ENCODE measurements around the gene CAMTA1. TPM values are rescaled to one million over a fixed set of nuclear protein-coding genes. Genes with fewer than 3 reads are reported as not detected.

CAMTA1 gene
- polyA plus RNA-seq, 1 of the 3 experiments (the other 2 are of a cell fraction): 63.1 TPM

GRCh38 chr1:7470904-7471638 is 685.8 kb downstream of the CAMTA1 start:
- Histone ChIP-seq H3K27ac (ENCODE audit: low read depth in 2 of 2, low read length in 1 of 2) (peak overlapping the region; percentile 75 to 94), H3K79me2 (ENCODE audit: insufficient read depth) (no peaks in the 10 kb centered on the region), H3K9me2 (no peaks in the 10 kb centered on the region), H4K20me1 (ENCODE audit: insufficient read depth) (no peaks in the 10 kb centered on the region), H3F3A (replicated peaks; ENCODE audit: insufficient read depth) (no peaks in the 10 kb centered on the region), H3K4me1 (ENCODE audit: control insufficient read depth in 1 of 2, insufficient read depth in 2 of 2, low read depth in 1 of 2, low read length in 1 of 2) (peaks cover 20 to 69% of the 10 kb centered on the region in 2 experiments; a peak in 3 of 4 replicates), H3K36me3 (replicated peaks in 1 of 2; ENCODE audit: control insufficient read depth in 1 of 2, insufficient read depth in 2 of 2, low read length in 1 of 2) (no peaks in the 10 kb centered on the region), H3K4me2 (peak overlapping the region; percentile 56; the same call in 1 of the 2 replicates), H2AFZ (ENCODE audit: low read depth) (peak overlapping the region; percentile 91; the same call in 1 of the 2 replicates), H3K4me3 (ENCODE audit: low read depth in 2 of 2, low read length in 1 of 2) (no peak overlapping the region), H3K9me3 (no peaks in the 10 kb centered on the region), H3K27me3 (ENCODE audit: insufficient read depth) (no peaks in the 10 kb centered on the region), H3K9ac (peak overlapping the region; percentile 62; the same call in 1 of the 2 replicates)
- ChIA-PET POLR2A (no interaction called here), CTCF (interaction anchor here (1.2 to 1.5 kb wide), 4 partner anchors 17 to 197 kb away, joined by 3 to 4 read pairs (median 3); no protein-coding TSS in a partner anchor)
- 27% methylated on average over 5 of the region's 12 CpGs for WGBS (ENCODE audit: low lambda C conversion rate)
- peak; percentile 68 for DNase-seq
- TF ChIP-seq MEF2A (IDR thresholded peaks at IDR 0.05; ENCODE audit: borderline replicate concordance, low read depth): no peak
- peak; percentile 77 for TF ChIP-seq MAX (IDR thresholded peaks at IDR 0.05; ENCODE audit: low read depth)
- peak; percentile 51 for TF ChIP-seq TCF12 (IDR thresholded peaks at IDR 0.05)
- TF ChIP-seq FOSL2 (IDR thresholded peaks at IDR 0.05; ENCODE audit: borderline replicate concordance, low read depth): peak; percentile 84; the same call in 1 of the 2 replicates
- TF ChIP-seq EP300 (IDR thresholded peaks at IDR 0.05; ENCODE audit: borderline replicate concordance in 1 of 2, low read depth in 1 of 2, low read length in 1 of 2): peak in 1 of 2 experiments; percentile 53; a peak in 1 of 4 replicates
- peak; percentile 85 for TF ChIP-seq NFIC (IDR thresholded peaks at IDR 0.05; ENCODE audit: borderline replicate concordance)
- TF ChIP-seq CTCF (IDR thresholded peaks at IDR 0.05): no peak
- TF ChIP-seq PBX3 (IDR thresholded peaks at IDR 0.05): peak; percentile 61; the same call in 1 of the 2 replicates

GRCh38 chr1:7471836-7472235 is 686.6 kb downstream of the CAMTA1 start:
- DNase-seq: no peak
- WGBS (ENCODE audit: low lambda C conversion rate): 69% methylated on average over 3 of the region's 14 CpGs
- Histone ChIP-seq H3K9ac (peak overlapping the region; percentile 62; the same call in 1 of the 2 replicates), H3K27ac (ENCODE audit: low read depth in 2 of 2, low read length in 1 of 2) (peak overlapping the region; percentile 75 to 94), H4K20me1 (ENCODE audit: insufficient read depth) (no peaks in the 10 kb centered on the region), H3K4me1 (ENCODE audit: control insufficient read depth in 1 of 2, insufficient read depth in 2 of 2, low read depth in 1 of 2, low read length in 1 of 2) (peaks cover 20 to 77% of the 10 kb centered on the region in 2 experiments; a peak in 3 of 4 replicates), H3K79me2 (ENCODE audit: insufficient read depth) (no peaks in the 10 kb centered on the region), H3K36me3 (replicated peaks in 1 of 2; ENCODE audit: control insufficient read depth in 1 of 2, insufficient read depth in 2 of 2, low read length in 1 of 2) (no peaks in the 10 kb centered on the region), H3K9me2 (no peaks in the 10 kb centered on the region), H3K4me3 (ENCODE audit: low read depth in 2 of 2, low read length in 1 of 2) (no peak overlapping the region), H3F3A (replicated peaks; ENCODE audit: insufficient read depth) (no peaks in the 10 kb centered on the region), H3K4me2 (peak overlapping the region; percentile 56; the same call in 1 of the 2 replicates), H3K27me3 (ENCODE audit: insufficient read depth) (no peaks in the 10 kb centered on the region), H2AFZ (ENCODE audit: low read depth) (peak overlapping the region; percentile 74; the same call in 1 of the 2 replicates), H3K9me3 (no peaks in the 10 kb centered on the region)
- ChIA-PET CTCF (interaction anchor here (0.7 to 1.3 kb wide), 3 partner anchors 20 to 112 kb away, joined by 3 to 4 read pairs (median 3); no protein-coding TSS in a partner anchor), POLR2A (no interaction called here)
- no peak for TF ChIP-seq MXI1 (IDR thresholded peaks at IDR 0.05; ENCODE audit: low read depth, low read length)
